ENCODE measurements around the gene TNFRSF8. TPM values are rescaled to one million over a fixed set of nuclear protein-coding genes. Genes with fewer than 3 reads are reported as not detected.

TNFRSF8 gene
- total and polyA plus RNA-seq, 2 donors: 0.26 to 1.5 TPM

DNA sequence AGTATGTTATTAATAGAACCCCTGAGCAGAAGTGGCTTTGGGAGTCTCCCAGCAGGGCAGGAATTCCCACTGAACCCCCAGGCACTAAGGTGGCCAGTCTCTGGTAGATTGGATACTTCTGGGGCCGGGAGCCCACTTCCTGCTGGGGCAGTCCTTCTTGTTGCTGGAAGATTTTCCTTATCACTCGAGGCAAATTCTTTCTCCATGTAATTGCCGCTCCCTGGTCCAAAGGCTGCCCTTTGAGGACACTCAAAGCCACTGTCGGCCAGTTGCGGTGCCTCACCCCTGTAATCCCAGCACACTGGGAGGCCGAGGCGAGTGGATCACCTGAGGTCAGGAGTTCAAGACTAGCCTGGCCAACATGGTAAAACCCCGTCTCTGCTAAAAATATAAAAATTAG, 81.1 kb downstream of the TNFRSF8 start:
- Histone ChIP-seq H3K36me3 (ENCODE audit: insufficient read depth) (no peaks in the 10 kb centered on the region), H3K4me3 (ENCODE audit: low read depth, low read length) (no peak overlapping the region), H3K4me1 (ENCODE audit: insufficient read depth) (no peaks in the 10 kb centered on the region), H3K27ac (ENCODE audit: low read depth) (no peak overlapping the region)
- DNase-seq (ENCODE audit: extremely low spot score): no peak
- 85% methylated on average over 8 of the region's 8 CpGs for WGBS

GRCh38 chr1:12144969-12145368, 81.9 kb downstream of the TNFRSF8 start:
- Histone ChIP-seq H3K4me1 (ENCODE audit: insufficient read depth) (no peaks in the 10 kb centered on the region), H3K27ac (ENCODE audit: low read depth) (no peak overlapping the region), H3K4me3 (ENCODE audit: low read depth, low read length) (no peak overlapping the region), H3K36me3 (ENCODE audit: insufficient read depth) (no peaks in the 10 kb centered on the region)
- 94% methylated on average over 4 of the region's 4 CpGs for WGBS
- DNase-seq (ENCODE audit: extremely low spot score): no peak

- Histone ChIP-seq H3K27ac (ENCODE audit: low read depth) (no peak overlapping the region), H3K4me3 (ENCODE audit: low read depth, low read length) (no peak overlapping the region), H3K4me1 (ENCODE audit: insufficient read depth) (no peaks in the 10 kb centered on the region), H3K36me3 (ENCODE audit: insufficient read depth) (no peaks in the 10 kb centered on the region)
- WGBS: 89% methylated on average over 12 of the region's 12 CpGs
- no peak for DNase-seq (ENCODE audit: extremely low spot score)
Measured at GRCh38 chr1:12145616-12146342, 82.7 kb downstream of the TNFRSF8 start.

DNA sequence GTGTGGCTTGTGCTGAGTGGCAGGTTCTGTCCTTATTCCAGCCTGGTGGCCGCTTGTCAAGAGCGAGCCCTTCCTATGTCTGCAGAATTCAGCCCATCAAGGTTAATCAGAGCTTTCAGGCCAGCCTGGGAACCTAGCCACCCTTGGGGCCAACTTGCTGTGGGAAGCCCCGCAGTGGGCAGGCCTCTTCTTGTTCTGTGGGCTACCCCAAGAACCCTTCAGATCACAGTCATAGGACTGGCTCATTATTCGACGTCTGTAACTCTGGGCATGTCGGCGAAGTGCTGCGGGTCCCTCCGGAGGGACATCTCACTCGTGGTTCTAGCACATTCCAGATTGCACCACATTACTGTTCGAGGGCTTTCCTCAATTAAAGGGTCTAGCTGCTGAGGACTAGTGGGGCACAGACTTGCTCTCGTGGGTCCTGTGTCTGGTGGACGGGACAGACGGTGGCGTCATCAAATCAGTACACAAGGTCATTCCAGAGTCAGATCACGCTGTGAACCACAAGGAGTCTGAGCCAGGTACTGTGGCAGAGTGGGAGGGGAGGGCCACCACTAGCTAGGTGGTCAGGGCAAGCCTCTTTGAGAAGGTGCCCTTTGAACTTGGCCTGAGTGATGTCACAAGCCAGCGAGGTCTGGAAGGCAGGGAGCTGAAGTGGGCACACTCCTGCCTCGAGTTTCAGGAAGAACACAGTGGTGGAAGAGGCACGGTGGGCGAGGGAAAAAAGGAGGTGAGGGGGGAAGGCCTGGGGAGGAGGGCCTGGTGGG, 83.4 kb downstream of the TNFRSF8 start:
- H3K36me3 ChIP-seq (ENCODE audit: insufficient read depth): no peaks in the 10 kb centered on the region
- H3K27ac ChIP-seq (ENCODE audit: low read depth): no peak overlapping the region
- 88% methylated on average over 20 of the region's 20 CpGs for WGBS
- DNase-seq (ENCODE audit: extremely low spot score): no peak
- H3K4me3 ChIP-seq (ENCODE audit: low read depth, low read length): no peak overlapping the region
- no peaks in the 10 kb centered on the region for H3K4me1 ChIP-seq (ENCODE audit: insufficient read depth)

DNA sequence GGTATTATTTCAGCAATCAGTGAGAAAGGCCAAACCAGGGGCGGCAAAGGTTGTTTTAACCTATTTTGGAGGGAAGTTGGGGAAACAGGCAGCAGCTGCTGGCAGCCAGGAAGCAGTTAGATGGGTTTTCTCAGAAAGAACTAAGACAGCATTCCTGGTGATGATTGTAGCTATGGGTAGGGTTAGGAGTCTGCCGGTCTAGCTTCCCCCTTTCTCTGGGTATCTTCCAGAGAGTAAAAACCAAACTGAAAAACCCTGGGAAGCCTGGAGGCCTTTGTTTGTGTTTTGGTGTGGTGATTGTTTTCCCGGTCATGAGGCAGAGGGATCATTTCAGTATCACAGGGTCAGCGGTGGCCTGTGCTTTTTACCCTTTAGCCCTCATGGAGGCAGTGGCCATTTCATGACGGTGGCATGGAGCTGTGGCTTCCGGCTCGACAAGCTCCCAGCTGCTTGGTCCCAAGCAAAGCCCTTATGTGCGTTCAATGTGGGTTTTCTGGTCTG, 84.1 kb downstream of the TNFRSF8 start:
- Histone ChIP-seq H3K27ac (ENCODE audit: low read depth) (no peak overlapping the region), H3K4me1 (ENCODE audit: insufficient read depth) (no peaks in the 10 kb centered on the region)
- 78% methylated on average over 8 of the region's 8 CpGs for whole genome bisulfite sequencing

GRCh38 chr1:12148160-12148957, 85.3 kb downstream of the TNFRSF8 start:
- Histone ChIP-seq H3K4me3 (ENCODE audit: low read depth, low read length) (no peak overlapping the region), H3K36me3 (ENCODE audit: insufficient read depth) (no peaks in the 10 kb centered on the region), H3K27ac (ENCODE audit: low read depth) (peak overlapping the region; percentile 14), H3K4me1 (ENCODE audit: insufficient read depth) (no peaks in the 10 kb centered on the region)
- no peak for DNase-seq (ENCODE audit: extremely low spot score)
- 80% methylated on average over 8 of the region's 8 CpGs for WGBS

More for the DNA sequence above, 84.1 kb downstream of the TNFRSF8 start:
- Histone ChIP-seq H3K4me3 (ENCODE audit: low read depth, low read length) (no peak overlapping the region), H3K36me3 (ENCODE audit: insufficient read depth) (no peaks in the 10 kb centered on the region)
- no peak for DNase-seq (ENCODE audit: extremely low spot score)

DNA sequence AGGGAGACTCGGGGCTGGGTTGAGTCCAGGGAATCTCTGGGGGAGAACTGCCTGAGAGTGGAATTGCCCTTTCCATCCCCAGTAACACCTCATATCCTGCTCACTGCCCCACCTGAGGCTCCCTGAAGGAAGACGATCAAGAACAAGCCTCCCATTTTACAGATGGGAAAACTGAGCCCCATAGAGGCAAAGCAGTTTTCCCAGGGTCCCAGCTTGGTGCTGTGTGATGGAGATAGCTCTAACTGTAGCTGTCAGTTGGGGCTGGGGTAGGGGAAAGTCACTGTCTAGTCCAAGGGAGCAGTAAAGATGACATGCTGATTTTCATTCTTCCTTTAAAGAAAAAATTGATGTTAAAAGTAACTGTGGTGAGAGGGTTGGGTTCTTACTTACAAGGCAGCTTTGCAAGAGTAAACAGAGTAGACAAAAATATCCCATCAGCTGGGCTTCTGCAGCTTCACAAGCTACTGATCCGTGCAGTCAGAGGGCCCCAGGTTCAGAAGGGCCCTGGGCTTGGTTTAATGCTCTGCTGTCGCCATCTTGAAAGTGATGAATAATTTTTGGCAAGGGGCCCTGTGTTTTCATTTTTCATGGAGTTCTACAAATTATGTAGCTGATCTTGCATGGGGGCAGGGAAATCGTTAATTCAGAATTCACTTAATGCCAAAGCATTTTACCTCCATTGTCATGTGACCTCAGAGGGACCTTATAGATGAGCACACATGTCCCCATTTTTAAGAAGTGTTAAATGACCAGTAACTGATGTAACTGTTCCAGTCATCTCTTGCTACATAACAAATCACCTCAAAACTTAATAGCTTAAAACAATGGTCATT, 86.1 kb downstream of the TNFRSF8 start:
- Histone ChIP-seq H3K4me3 (ENCODE audit: low read depth, low read length) (no peak overlapping the region), H3K27ac (ENCODE audit: low read depth) (no peak overlapping the region), H3K36me3 (ENCODE audit: insufficient read depth) (no peaks in the 10 kb centered on the region), H3K4me1 (ENCODE audit: insufficient read depth) (no peaks in the 10 kb centered on the region)
- no peak for DNase-seq (ENCODE audit: extremely low spot score)
- 63% methylated on average over 5 of the region's 5 CpGs for WGBS

- WGBS: 92% methylated on average over 6 of the region's 6 CpGs
Measured at GRCh38 chr1:12149791-12150175, 86.7 kb downstream of the TNFRSF8 start.

GRCh38 chr1:12150456-12151200, 87.5 kb downstream of the TNFRSF8 start:
- no peak for DNase-seq (ENCODE audit: extremely low spot score)
- WGBS: 83% methylated on average over 9 of the region's 9 CpGs
- Histone ChIP-seq H3K4me1 (ENCODE audit: insufficient read depth) (no peaks in the 10 kb centered on the region), H3K36me3 (ENCODE audit: insufficient read depth) (no peaks in the 10 kb centered on the region), H3K4me3 (ENCODE audit: low read depth, low read length) (no peak overlapping the region), H3K27ac (ENCODE audit: low read depth) (peak overlapping the region; percentile 14)

More at GRCh38 chr1:12149791-12150175, 86.7 kb downstream of the TNFRSF8 start:
- DNase-seq (ENCODE audit: extremely low spot score): no peak
- no peak overlapping the region for H3K4me3 ChIP-seq (ENCODE audit: low read depth, low read length)
- no peaks in the 10 kb centered on the region for H3K36me3 ChIP-seq (ENCODE audit: insufficient read depth)
- no peaks in the 10 kb centered on the region for H3K4me1 ChIP-seq (ENCODE audit: insufficient read depth)
- H3K27ac ChIP-seq (ENCODE audit: low read depth): no peak overlapping the region

- 97% methylated on average over 2 of the region's 2 CpGs for WGBS
- H3K36me3 ChIP-seq (ENCODE audit: insufficient read depth): no peaks in the 10 kb centered on the region
- H3K4me1 ChIP-seq (ENCODE audit: insufficient read depth): no peaks in the 10 kb centered on the region
- no peak overlapping the region for H3K4me3 ChIP-seq (ENCODE audit: low read depth, low read length)
- no peak overlapping the region for H3K27ac ChIP-seq (ENCODE audit: low read depth)
- no peak for DNase-seq (ENCODE audit: extremely low spot score)
Measured at GRCh38 chr1:12151465-12151864, 88.4 kb downstream of the TNFRSF8 start.

GRCh38 chr1:12152113-12152891, 89.2 kb downstream of the TNFRSF8 start:
- Histone ChIP-seq H3K4me3 (ENCODE audit: low read depth, low read length) (no peak overlapping the region), H3K4me1 (ENCODE audit: insufficient read depth) (no peaks in the 10 kb centered on the region), H3K27ac (ENCODE audit: low read depth) (no peak overlapping the region), H3K36me3 (ENCODE audit: insufficient read depth) (no peaks in the 10 kb centered on the region)
- DNase-seq (ENCODE audit: extremely low spot score): no peak
- 83% methylated on average over 7 of the region's 7 CpGs for WGBS

All from urinary bladder (tissue), 4 donors.